Activated naive CD4-positive, alpha-beta T cell treated with anti-CD3 and anti-CD28 coated beads, Interleukin-2, amount 50 U/mL, for 24 hours (primary cell): ENCODE results near the gene TANGO2.

Experiments used
- H3K27ac Mint-ChIP-seq: one replicate; pipeline ENCODE4 v1.8.0; 2021; ENCODE audit warnings: mild to moderate bottlenecking, mixed read lengths
- H3K27me3 Mint-ChIP-seq: one replicate; pipeline ENCODE4 v1.8.0; 2021; ENCODE audit warnings: mixed read lengths
- H3K36me3 Mint-ChIP-seq: one replicate; pipeline ENCODE4 v1.8.0; 2021; ENCODE audit warnings: mixed read lengths
- H3K4me1 Mint-ChIP-seq: one replicate; pipeline ENCODE4 v1.8.0; 2021; ENCODE audit warnings: mixed read lengths
- H3K4me3 Mint-ChIP-seq: one replicate; pipeline ENCODE4 v1.8.0; 2021; ENCODE audit warnings: mild to moderate bottlenecking, mixed read lengths
- H3K9me3 Mint-ChIP-seq: one replicate; pipeline ENCODE4 v1.8.0; 2021; ENCODE audit warnings: mixed read lengths

Gene TANGO2

GRCh38 chr22:20095521-20095920 is 74.6 kb downstream of the TANGO2 start:
- Mint-ChIP-seq H3K4me1 (peaks cover 46% of the 10 kb centered on the region), H3K27me3 (no peaks in the 10 kb centered on the region), H3K27ac (peak overlapping the region; percentile 5), H3K36me3 (peaks cover 23% of the 10 kb centered on the region), H3K4me3 (peak overlapping the region; percentile 9), H3K9me3 (no peaks in the 10 kb centered on the region)

- Mint-ChIP-seq H3K4me3 (no peak overlapping the region), H3K27ac (no peak overlapping the region), H3K4me1 (peaks cover 54% of the 10 kb centered on the region), H3K27me3 (no peaks in the 10 kb centered on the region), H3K9me3 (no peaks in the 10 kb centered on the region), H3K36me3 (peaks cover 23% of the 10 kb centered on the region)
Measured at GRCh38 chr22:20096574-20097420, 75.9 kb downstream of the TANGO2 start.

GRCh38 chr22:20099099-20099711 is 78.3 kb downstream of the TANGO2 start:
- H3K36me3 Mint-ChIP-seq = peaks cover 24% of the 10 kb centered on the region
- peaks cover 65% of the 10 kb centered on the region for H3K4me1 Mint-ChIP-seq
- no peaks in the 10 kb centered on the region for H3K9me3 Mint-ChIP-seq
- peak overlapping the region; percentile 82 for H3K4me3 Mint-ChIP-seq
- peak overlapping the region; percentile 91 for H3K27ac Mint-ChIP-seq
- H3K27me3 Mint-ChIP-seq = no peaks in the 10 kb centered on the region

- peaks cover 53% of the 10 kb centered on the region for H3K4me1 Mint-ChIP-seq
- H3K27ac Mint-ChIP-seq = peak overlapping the region; percentile 38
- H3K36me3 Mint-ChIP-seq = peaks cover 11% of the 10 kb centered on the region
- H3K27me3 Mint-ChIP-seq = no peaks in the 10 kb centered on the region
- no peaks in the 10 kb centered on the region for H3K9me3 Mint-ChIP-seq
- no peak overlapping the region for H3K4me3 Mint-ChIP-seq
Measured at GRCh38 chr22:20101638-20102037, 80.7 kb downstream of the TANGO2 start.

- no peaks in the 10 kb centered on the region for H3K27me3 Mint-ChIP-seq
- H3K4me1 Mint-ChIP-seq = peaks cover 49% of the 10 kb centered on the region
- H3K4me3 Mint-ChIP-seq = no peak overlapping the region
- H3K27ac Mint-ChIP-seq = peak overlapping the region; percentile 38
- H3K9me3 Mint-ChIP-seq = no peaks in the 10 kb centered on the region
- H3K36me3 Mint-ChIP-seq = peaks cover 6% of the 10 kb centered on the region
Measured at GRCh38 chr22:20102203-20102780, 81.4 kb downstream of the TANGO2 start.

GRCh38 chr22:20105456-20106204 is 84.7 kb downstream of the TANGO2 start:
- H3K4me3 Mint-ChIP-seq = no peak overlapping the region
- peaks cover 1% of the 10 kb centered on the region for H3K36me3 Mint-ChIP-seq
- H3K9me3 Mint-ChIP-seq = no peaks in the 10 kb centered on the region

GRCh38 chr22:20106205-20106848 is 85.4 kb downstream of the TANGO2 start:
- Mint-ChIP-seq H3K9me3 (no peaks in the 10 kb centered on the region), H3K4me1 (peaks cover 14% of the 10 kb centered on the region), H3K36me3 (peaks cover 1% of the 10 kb centered on the region), H3K27ac (no peak overlapping the region), H3K4me3 (no peak overlapping the region), H3K27me3 (no peaks in the 10 kb centered on the region)

More at GRCh38 chr22:20105456-20106204, 84.7 kb downstream of the TANGO2 start:
- H3K27ac Mint-ChIP-seq = no peak overlapping the region
- H3K4me1 Mint-ChIP-seq = peaks cover 21% of the 10 kb centered on the region
- H3K27me3 Mint-ChIP-seq = no peaks in the 10 kb centered on the region

GRCh38 chr22:20106849-20107237 is 85.9 kb downstream of the TANGO2 start:
- Mint-ChIP-seq H3K36me3 (peaks cover 1% of the 10 kb centered on the region), H3K27ac (no peak overlapping the region), H3K27me3 (no peaks in the 10 kb centered on the region), H3K4me1 (peaks cover 12% of the 10 kb centered on the region), H3K4me3 (no peak overlapping the region), H3K9me3 (no peaks in the 10 kb centered on the region)

GRCh38 chr22:20107471-20107901 is 86.6 kb downstream of the TANGO2 start:
- peak overlapping the region; percentile 63 for H3K27ac Mint-ChIP-seq
- H3K9me3 Mint-ChIP-seq = no peaks in the 10 kb centered on the region
- peaks cover 3% of the 10 kb centered on the region for H3K36me3 Mint-ChIP-seq
- no peak overlapping the region for H3K4me3 Mint-ChIP-seq
- no peaks in the 10 kb centered on the region for H3K27me3 Mint-ChIP-seq
- H3K4me1 Mint-ChIP-seq = peaks cover 10% of the 10 kb centered on the region

GRCh38 chr22:20107951-20108756 is 87.2 kb downstream of the TANGO2 start:
- Mint-ChIP-seq H3K36me3 (peaks cover 2% of the 10 kb centered on the region), H3K27me3 (no peaks in the 10 kb centered on the region), H3K4me3 (no peak overlapping the region), H3K9me3 (no peaks in the 10 kb centered on the region), H3K27ac (peak overlapping the region; percentile 63), H3K4me1 (peaks cover 6% of the 10 kb centered on the region)

GRCh38 chr22:20108757-20109230 is 87.9 kb downstream of the TANGO2 start:
- peak overlapping the region; percentile 38 for H3K27ac Mint-ChIP-seq
- no peak overlapping the region for H3K4me3 Mint-ChIP-seq
- no peaks in the 10 kb centered on the region for H3K27me3 Mint-ChIP-seq
- H3K36me3 Mint-ChIP-seq = peaks cover 2% of the 10 kb centered on the region
- no peaks in the 10 kb centered on the region for H3K9me3 Mint-ChIP-seq
- H3K4me1 Mint-ChIP-seq = peaks cover 6% of the 10 kb centered on the region

- Mint-ChIP-seq H3K4me1 (peaks cover 10% of the 10 kb centered on the region), H3K27ac (peak overlapping the region; percentile 79), H3K4me3 (no peak overlapping the region), H3K27me3 (no peaks in the 10 kb centered on the region), H3K36me3 (peaks cover 5% of the 10 kb centered on the region), H3K9me3 (no peaks in the 10 kb centered on the region)
Measured at GRCh38 chr22:20109411-20110358, 88.8 kb downstream of the TANGO2 start.

- Mint-ChIP-seq H3K36me3 (peaks cover 8% of the 10 kb centered on the region), H3K27ac (peak overlapping the region; percentile 79), H3K27me3 (no peaks in the 10 kb centered on the region), H3K4me3 (no peak overlapping the region), H3K4me1 (peaks cover 16% of the 10 kb centered on the region), H3K9me3 (no peaks in the 10 kb centered on the region)
Measured at GRCh38 chr22:20110359-20110985, 89.6 kb downstream of the TANGO2 start.
